PFSK-1 (cell line): Measurements from ENCODE around the gene RPH3AL.

ENCODE experiments used
- POLR2AphosphoS5 ChIP-seq: IDR thresholded peaks from 2 replicates; pipeline ENCODE4 v1.6.1; 2012; ENCODE audit warnings: low read depth, mild to moderate bottlenecking, control low read depth, low read length, moderate library complexity
- SIN3A ChIP-seq: IDR thresholded peaks from 2 replicates; pipeline ENCODE4 v1.6.1; 2012; ENCODE audit warnings: mild to moderate bottlenecking, low read length, moderate library complexity, borderline replicate concordance; ENCODE audit not compliant: insufficient read depth

GRCh38 chr17:199191-199604, 153.4 kb downstream of the RPH3AL start:
- TF ChIP-seq SIN3A (no peak), POLR2AphosphoS5 (no peak)
